GM23338 (cell line): ENCODE measurements around the gene SCAPER. TPM values are rescaled to one million over a fixed set of nuclear protein-coding genes. Genes with fewer than 3 reads are reported as not detected.

Source experiments
- ATAC-seq: fragments of 200-7000 bp; cut with Tn5 transposase; 3 replicates; pipeline ENCODE4 v1.9.1; 2020
- DNase-seq: peaks from one replicate; pipeline ENCODE4 v3.0.0-alpha.2; 2015; ENCODE audit warnings: low spot score
- H2AFZ ChIP-seq: fragments of 200-600 bp; sonication (generic); 2 replicates; pipeline ENCODE4 v1.8.0; 2016; ENCODE audit warnings: antibody characterized with exemption, mild to moderate bottlenecking, moderate library complexity
- H3F3A ChIP-seq: fragments of 200-600 bp; sonication (generic); replicated peaks from 2 replicates; pipeline ENCODE4 v1.8.0; 2017; ENCODE audit warnings: antibody characterized with exemption, mixed run types, low read depth
- H3K27ac ChIP-seq: fragments of 200-600 bp; sonication (generic); 2 replicates; pipeline ENCODE4 v1.6.1; 2016; ENCODE audit warnings: low read depth
- H3K27me3 ChIP-seq: fragments of 200-600 bp; sonication (generic); 2 replicates; pipeline ENCODE4 v1.8.0; 2016; ENCODE audit warnings: mild to moderate bottlenecking, mixed run types, moderate library complexity; ENCODE audit not compliant: insufficient read depth
- H3K36me3 ChIP-seq: fragments of 200-600 bp; sonication (generic); 2 replicates; pipeline ENCODE4 v1.8.0; 2016; ENCODE audit warnings: mild to moderate bottlenecking; ENCODE audit not compliant: insufficient read depth
- H3K4me1 ChIP-seq: fragments of 200-600 bp; sonication (generic); 2 replicates; pipeline ENCODE4 v1.8.0; 2016; ENCODE audit warnings: mild to moderate bottlenecking, moderate library complexity; ENCODE audit not compliant: insufficient read depth
- H3K4me2 ChIP-seq: fragments of 200-600 bp; sonication (generic); 2 replicates; pipeline ENCODE4 v1.7.1; 2017; ENCODE audit warnings: mixed run types
- H3K4me3 ChIP-seq: fragments of 200-600 bp; sonication (generic); 2 replicates; pipeline ENCODE4 v1.6.1; 2016; ENCODE audit warnings: mixed run types
- H3K79me2 ChIP-seq: fragments of 200-600 bp; sonication (generic); replicated peaks from 2 replicates; pipeline ENCODE4 v1.8.0; 2017; ENCODE audit warnings: mild to moderate bottlenecking; ENCODE audit not compliant: insufficient read depth
- H3K9me2 ChIP-seq: fragments of 200-600 bp; sonication (generic); 2 replicates; pipeline ENCODE4 v1.8.0; 2017; ENCODE audit not compliant: insufficient read depth
- H4K20me1 ChIP-seq: fragments of 200-600 bp; sonication (generic); replicated peaks from 2 replicates; pipeline ENCODE4 v1.8.0; 2017; ENCODE audit warnings: mild to moderate bottlenecking; ENCODE audit not compliant: insufficient read depth
- H3K27ac Mint-ChIP-seq: 2 replicates; pipeline ENCODE4 v1.8.0; 2020; ENCODE audit warnings: inconsistent platforms, mild to moderate bottlenecking, moderate library complexity, mixed read lengths
- H3K27me3 Mint-ChIP-seq: 3 replicates; pipeline ENCODE4 v1.8.0; 2022; ENCODE audit warnings: low read depth, mild to moderate bottlenecking, moderate library complexity, mixed read lengths, inconsistent platforms; ENCODE audit not compliant: insufficient read depth, poor library complexity
- H3K36me3 Mint-ChIP-seq: 3 replicates; pipeline ENCODE4 v1.8.0; 2021; ENCODE audit warnings: low read depth, mild to moderate bottlenecking, inconsistent platforms, moderate library complexity, mixed read lengths
- H3K4me1 Mint-ChIP-seq: 3 replicates; pipeline ENCODE4 v1.8.0; 2020; ENCODE audit warnings: mild to moderate bottlenecking, inconsistent platforms, mixed read lengths
- H3K4me3 Mint-ChIP-seq: 3 replicates; pipeline ENCODE4 v1.8.0; 2021; ENCODE audit warnings: moderate library complexity, mild to moderate bottlenecking, inconsistent platforms, mixed read lengths
- H3K9me3 Mint-ChIP-seq: 3 replicates; pipeline ENCODE4 v1.8.0; 2020; ENCODE audit warnings: moderate library complexity, mild to moderate bottlenecking, inconsistent platforms, mixed read lengths
- CREB1 ChIP-seq: fragments of 250-450 bp; sonication (Bioruptor Pico); IDR thresholded peaks from 2 replicates; pipeline ENCODE4 v1.5.0; 2020; ENCODE audit warnings: low read depth, mild to moderate bottlenecking, moderate library complexity
- EZH2 ChIP-seq: fragments of 200-600 bp; sonication (generic); IDR thresholded peaks from one replicate; pipeline ENCODE4 v1.8.0; 2017; ENCODE audit warnings: antibody characterized with exemption, mild to moderate bottlenecking, low read depth; ENCODE audit not compliant: unreplicated experiment
- EZH2phosphoT487 ChIP-seq: fragments of 200-600 bp; sonication (generic); IDR thresholded peaks from one replicate; pipeline ENCODE4 v1.8.1; 2018; ENCODE audit warnings: antibody characterized with exemption; ENCODE audit not compliant: unreplicated experiment
- JUNB ChIP-seq: IDR thresholded peaks from one replicate; pipeline ENCODE4 v1.6.1; 2016; ENCODE audit warnings: antibody characterized with exemption; ENCODE audit not compliant: unreplicated experiment
- NANOG ChIP-seq: IDR thresholded peaks from 2 replicates; pipeline ENCODE4 v1.6.1; 2016; ENCODE audit warnings: antibody characterized with exemption, borderline replicate concordance
- POLR2AphosphoS5 ChIP-seq: IDR thresholded peaks from 2 replicates; pipeline ENCODE4 v1.6.1; 2016; ENCODE audit warnings: antibody characterized with exemption, low read depth
- STAT1 ChIP-seq: IDR thresholded peaks from one replicate; pipeline ENCODE4 v1.6.1; 2016; ENCODE audit warnings: antibody characterized with exemption; ENCODE audit not compliant: unreplicated experiment
- ZNF114 ChIP-seq: fragments of 250-450 bp; sonication (Bioruptor Pico); IDR thresholded peaks from 2 replicates; pipeline ENCODE4 v1.5.0; 2020; ENCODE audit warnings: mild to moderate bottlenecking, moderate library complexity
- ZNF331 ChIP-seq: fragments of 250-450 bp; sonication (Bioruptor Pico); IDR thresholded peaks from 2 replicates; pipeline ENCODE4 v1.5.0; 2020; ENCODE audit warnings: low read depth, mild to moderate bottlenecking, moderate library complexity
- polyA plus RNA-seq: library from polyadenylated mRNA; unstranded; fragments of >200 nt; fragmentation: Nextera tagmentation; extraction: Ambion mirVana; gene quantifications from 2 replicates; pipeline ENCODE4 v1.2.1, GENCODE V29; 2016
- total RNA-seq: library from RNA; depleted of rRNA; stranded (reverse); fragments of >200 nt; shearing (Covaris generic); gene quantifications from 2 replicates; pipeline ENCODE4 v1.2.3, GENCODE V29; 2014
- TF ChIP-seq, protein P1 (sequence below): fragments of 250-450 bp; sonication (Bioruptor Pico); IDR thresholded peaks from 2 replicates; pipeline ENCODE4 v1.5.0; 2020; ENCODE audit warnings: mild to moderate bottlenecking, moderate library complexity
- TF ChIP-seq, protein P2 (sequence below): IDR thresholded peaks from one replicate; pipeline ENCODE4 v1.6.1; 2018; ENCODE audit warnings: antibody characterized with exemption; ENCODE audit not compliant: unreplicated experiment
- TF ChIP-seq, protein P3 (sequence below), 2 experiments: fragments of 200-600 bp in 1 of 2; sonication (generic) in 1 of 2; conservative IDR thresholded peaks; 2 replicates each; pipeline versions ENCODE4 v1.5.1 to v1.6.1; 2016 to 2017; ENCODE audit warnings: antibody characterized with exemption in 2 of 2, low read depth in 2 of 2, mild to moderate bottlenecking in 2 of 2, moderate library complexity in 1 of 2
- TF ChIP-seq, protein P4 (sequence below): IDR thresholded peaks from 2 replicates; pipeline ENCODE4 v1.6.1; 2016; ENCODE audit warnings: antibody characterized with exemption

The SCAPER gene
- total and polyA plus RNA-seq, 2 experiments from 2014 or later, result 9.1 to 17.6 TPM

DNA sequence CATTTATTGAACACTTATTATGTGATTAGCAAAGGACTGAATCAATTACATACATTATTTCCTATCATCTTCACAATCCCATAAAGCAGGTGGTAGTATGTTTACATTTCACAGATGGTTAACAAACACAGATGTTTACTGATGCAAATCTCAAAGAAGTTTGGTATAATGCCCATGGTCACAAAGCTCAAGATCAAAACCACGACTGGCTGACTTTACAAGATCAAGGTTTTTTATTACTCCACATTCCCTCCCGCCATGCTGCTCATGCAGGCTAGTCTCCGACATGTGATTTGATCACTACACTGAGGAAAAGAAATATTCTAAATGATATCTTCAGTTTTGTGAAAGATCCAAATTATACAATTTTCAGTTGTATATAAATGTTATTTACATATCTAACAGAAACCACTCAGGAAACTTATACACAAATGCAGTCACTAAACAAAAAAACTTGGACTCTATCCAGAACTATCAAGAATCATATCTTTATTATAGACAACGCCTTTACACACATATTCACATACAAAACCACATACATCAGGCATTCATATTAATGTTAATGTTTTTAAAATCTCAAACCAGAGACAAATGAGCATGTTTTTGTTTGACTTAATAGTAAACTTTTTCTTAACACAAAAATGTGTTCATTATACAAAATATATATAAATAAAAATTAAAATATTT, 235.5 kb downstream of the SCAPER start:
- H3K4me1 ChIP-seq, result no peaks in the 10 kb centered on the region
- Mint-ChIP-seq H3K4me1 (peaks cover 5% of the 10 kb centered on the region; the same call in 1 of the 3 replicates), H3K36me3 (no peaks in the 10 kb centered on the region), H3K27ac (no peak overlapping the region), H3K9me3 (no peaks in the 10 kb centered on the region), H3K27me3 (no peaks in the 10 kb centered on the region), H3K4me3 (no peak overlapping the region)
- no peaks in the 10 kb centered on the region for H3K9me2 ChIP-seq
- H2AFZ ChIP-seq, result no peak overlapping the region
- H3F3A ChIP-seq, result no peaks in the 10 kb centered on the region
- ATAC-seq, result no peak
- no peak overlapping the region for H3K4me2 ChIP-seq
- no peaks in the 10 kb centered on the region for H4K20me1 ChIP-seq
- no peak overlapping the region for H3K4me3 ChIP-seq
- DNase-seq, result no peak
- no peaks in the 10 kb centered on the region for H3K36me3 ChIP-seq
- no peaks in the 10 kb centered on the region for H3K79me2 ChIP-seq
- H3K27ac ChIP-seq, result no peak overlapping the region
- no peaks in the 10 kb centered on the region for H3K27me3 ChIP-seq
- TF ChIP-seq, protein P1, sequence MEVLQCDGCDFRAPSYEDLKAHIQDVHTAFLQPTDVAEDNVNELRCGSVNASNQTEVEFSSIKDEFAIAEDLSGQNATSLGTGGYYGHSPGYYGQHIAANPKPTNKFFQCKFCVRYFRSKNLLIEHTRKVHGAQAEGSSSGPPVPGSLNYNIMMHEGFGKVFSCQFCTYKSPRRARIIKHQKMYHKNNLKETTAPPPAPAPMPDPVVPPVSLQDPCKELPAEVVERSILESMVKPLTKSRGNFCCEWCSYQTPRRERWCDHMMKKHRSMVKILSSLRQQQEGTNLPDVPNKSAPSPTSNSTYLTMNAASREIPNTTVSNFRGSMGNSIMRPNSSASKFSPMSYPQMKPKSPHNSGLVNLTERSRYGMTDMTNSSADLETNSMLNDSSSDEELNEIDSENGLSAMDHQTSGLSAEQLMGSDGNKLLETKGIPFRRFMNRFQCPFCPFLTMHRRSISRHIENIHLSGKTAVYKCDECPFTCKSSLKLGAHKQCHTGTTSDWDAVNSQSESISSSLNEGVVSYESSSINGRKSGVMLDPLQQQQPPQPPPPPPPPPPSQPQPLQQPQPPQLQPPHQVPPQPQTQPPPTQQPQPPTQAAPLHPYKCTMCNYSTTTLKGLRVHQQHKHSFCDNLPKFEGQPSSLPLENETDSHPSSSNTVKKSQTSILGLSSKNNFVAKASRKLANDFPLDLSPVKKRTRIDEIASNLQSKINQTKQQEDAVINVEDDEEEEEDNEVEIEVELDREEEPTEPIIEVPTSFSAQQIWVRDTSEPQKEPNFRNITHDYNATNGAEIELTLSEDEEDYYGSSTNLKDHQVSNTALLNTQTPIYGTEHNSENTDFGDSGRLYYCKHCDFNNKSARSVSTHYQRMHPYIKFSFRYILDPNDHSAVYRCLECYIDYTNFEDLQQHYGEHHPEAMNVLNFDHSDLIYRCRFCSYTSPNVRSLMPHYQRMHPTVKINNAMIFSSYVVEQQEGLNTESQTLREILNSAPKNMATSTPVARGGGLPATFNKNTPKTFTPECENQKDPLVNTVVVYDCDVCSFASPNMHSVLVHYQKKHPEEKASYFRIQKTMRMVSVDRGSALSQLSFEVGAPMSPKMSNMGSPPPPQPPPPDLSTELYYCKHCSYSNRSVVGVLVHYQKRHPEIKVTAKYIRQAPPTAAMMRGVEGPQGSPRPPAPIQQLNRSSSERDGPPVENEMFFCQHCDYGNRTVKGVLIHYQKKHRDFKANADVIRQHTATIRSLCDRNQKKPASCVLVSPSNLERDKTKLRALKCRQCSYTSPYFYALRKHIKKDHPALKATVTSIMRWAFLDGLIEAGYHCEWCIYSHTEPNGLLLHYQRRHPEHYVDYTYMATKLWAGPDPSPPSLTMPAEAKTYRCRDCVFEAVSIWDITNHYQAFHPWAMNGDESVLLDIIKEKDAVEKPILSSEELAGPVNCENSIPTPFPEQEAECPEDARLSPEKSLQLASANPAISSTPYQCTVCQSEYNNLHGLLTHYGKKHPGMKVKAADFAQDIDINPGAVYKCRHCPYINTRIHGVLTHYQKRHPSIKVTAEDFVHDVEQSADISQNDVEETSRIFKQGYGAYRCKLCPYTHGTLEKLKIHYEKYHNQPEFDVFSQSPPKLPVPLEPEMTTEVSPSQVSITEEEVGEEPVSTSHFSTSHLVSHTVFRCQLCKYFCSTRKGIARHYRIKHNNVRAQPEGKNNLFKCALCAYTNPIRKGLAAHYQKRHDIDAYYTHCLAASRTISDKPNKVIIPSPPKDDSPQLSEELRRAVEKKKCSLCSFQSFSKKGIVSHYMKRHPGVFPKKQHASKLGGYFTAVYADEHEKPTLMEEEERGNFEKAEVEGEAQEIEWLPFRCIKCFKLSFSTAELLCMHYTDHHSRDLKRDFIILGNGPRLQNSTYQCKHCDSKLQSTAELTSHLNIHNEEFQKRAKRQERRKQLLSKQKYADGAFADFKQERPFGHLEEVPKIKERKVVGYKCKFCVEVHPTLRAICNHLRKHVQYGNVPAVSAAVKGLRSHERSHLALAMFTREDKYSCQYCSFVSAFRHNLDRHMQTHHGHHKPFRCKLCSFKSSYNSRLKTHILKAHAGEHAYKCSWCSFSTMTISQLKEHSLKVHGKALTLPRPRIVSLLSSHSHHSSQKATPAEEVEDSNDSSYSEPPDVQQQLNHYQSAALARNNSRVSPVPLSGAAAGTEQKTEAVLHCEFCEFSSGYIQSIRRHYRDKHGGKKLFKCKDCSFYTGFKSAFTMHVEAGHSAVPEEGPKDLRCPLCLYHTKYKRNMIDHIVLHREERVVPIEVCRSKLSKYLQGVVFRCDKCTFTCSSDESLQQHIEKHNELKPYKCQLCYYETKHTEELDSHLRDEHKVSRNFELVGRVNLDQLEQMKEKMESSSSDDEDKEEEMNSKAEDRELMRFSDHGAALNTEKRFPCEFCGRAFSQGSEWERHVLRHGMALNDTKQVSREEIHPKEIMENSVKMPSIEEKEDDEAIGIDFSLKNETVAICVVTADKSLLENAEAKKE (CRISPR knock-in tag), result no peak
- TF ChIP-seq POLR2AphosphoS5 (no peak), EZH2phosphoT487 (no peak), STAT1 (no peak), CREB1 (CRISPR knock-in tag) (no peak), ZNF331 (CRISPR knock-in tag) (no peak), NANOG (no peak), ZNF114 (no peak), JUNB (no peak), EZH2 (no peak)
- TF ChIP-seq, protein P2, sequence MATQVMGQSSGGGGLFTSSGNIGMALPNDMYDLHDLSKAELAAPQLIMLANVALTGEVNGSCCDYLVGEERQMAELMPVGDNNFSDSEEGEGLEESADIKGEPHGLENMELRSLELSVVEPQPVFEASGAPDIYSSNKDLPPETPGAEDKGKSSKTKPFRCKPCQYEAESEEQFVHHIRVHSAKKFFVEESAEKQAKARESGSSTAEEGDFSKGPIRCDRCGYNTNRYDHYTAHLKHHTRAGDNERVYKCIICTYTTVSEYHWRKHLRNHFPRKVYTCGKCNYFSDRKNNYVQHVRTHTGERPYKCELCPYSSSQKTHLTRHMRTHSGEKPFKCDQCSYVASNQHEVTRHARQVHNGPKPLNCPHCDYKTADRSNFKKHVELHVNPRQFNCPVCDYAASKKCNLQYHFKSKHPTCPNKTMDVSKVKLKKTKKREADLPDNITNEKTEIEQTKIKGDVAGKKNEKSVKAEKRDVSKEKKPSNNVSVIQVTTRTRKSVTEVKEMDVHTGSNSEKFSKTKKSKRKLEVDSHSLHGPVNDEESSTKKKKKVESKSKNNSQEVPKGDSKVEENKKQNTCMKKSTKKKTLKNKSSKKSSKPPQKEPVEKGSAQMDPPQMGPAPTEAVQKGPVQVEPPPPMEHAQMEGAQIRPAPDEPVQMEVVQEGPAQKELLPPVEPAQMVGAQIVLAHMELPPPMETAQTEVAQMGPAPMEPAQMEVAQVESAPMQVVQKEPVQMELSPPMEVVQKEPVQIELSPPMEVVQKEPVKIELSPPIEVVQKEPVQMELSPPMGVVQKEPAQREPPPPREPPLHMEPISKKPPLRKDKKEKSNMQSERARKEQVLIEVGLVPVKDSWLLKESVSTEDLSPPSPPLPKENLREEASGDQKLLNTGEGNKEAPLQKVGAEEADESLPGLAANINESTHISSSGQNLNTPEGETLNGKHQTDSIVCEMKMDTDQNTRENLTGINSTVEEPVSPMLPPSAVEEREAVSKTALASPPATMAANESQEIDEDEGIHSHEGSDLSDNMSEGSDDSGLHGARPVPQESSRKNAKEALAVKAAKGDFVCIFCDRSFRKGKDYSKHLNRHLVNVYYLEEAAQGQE, result no peak
- TF ChIP-seq, protein P3, sequence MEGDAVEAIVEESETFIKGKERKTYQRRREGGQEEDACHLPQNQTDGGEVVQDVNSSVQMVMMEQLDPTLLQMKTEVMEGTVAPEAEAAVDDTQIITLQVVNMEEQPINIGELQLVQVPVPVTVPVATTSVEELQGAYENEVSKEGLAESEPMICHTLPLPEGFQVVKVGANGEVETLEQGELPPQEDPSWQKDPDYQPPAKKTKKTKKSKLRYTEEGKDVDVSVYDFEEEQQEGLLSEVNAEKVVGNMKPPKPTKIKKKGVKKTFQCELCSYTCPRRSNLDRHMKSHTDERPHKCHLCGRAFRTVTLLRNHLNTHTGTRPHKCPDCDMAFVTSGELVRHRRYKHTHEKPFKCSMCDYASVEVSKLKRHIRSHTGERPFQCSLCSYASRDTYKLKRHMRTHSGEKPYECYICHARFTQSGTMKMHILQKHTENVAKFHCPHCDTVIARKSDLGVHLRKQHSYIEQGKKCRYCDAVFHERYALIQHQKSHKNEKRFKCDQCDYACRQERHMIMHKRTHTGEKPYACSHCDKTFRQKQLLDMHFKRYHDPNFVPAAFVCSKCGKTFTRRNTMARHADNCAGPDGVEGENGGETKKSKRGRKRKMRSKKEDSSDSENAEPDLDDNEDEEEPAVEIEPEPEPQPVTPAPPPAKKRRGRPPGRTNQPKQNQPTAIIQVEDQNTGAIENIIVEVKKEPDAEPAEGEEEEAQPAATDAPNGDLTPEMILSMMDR (conservative IDR thresholded peaks at IDR 0.05; ENCODE audit: low read depth in 2 of 2), result no peak
- TF ChIP-seq, protein P4, sequence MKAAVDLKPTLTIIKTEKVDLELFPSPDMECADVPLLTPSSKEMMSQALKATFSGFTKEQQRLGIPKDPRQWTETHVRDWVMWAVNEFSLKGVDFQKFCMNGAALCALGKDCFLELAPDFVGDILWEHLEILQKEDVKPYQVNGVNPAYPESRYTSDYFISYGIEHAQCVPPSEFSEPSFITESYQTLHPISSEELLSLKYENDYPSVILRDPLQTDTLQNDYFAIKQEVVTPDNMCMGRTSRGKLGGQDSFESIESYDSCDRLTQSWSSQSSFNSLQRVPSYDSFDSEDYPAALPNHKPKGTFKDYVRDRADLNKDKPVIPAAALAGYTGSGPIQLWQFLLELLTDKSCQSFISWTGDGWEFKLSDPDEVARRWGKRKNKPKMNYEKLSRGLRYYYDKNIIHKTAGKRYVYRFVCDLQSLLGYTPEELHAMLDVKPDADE, result no peak
